H9 (cell line): Measurements from ENCODE around the gene ANKH. TPM values are rescaled to one million over a fixed set of nuclear protein-coding genes. Genes with fewer than 3 reads are reported as not detected.

ENCODE experiments used
- DNase-seq: peaks from one replicate; pipeline ENCODE4 v3.0.0-alpha.2; 2017
- H2AFZ ChIP-seq: one replicate; pipeline ENCODE4 v1.6.1; 2013; ENCODE audit warnings: mild to moderate bottlenecking, low read length, control low read depth, moderate library complexity
- H2AK5ac ChIP-seq: 2 replicates; pipeline ENCODE4 v1.6.1; 2013; ENCODE audit warnings: low read length, control low read depth, mixed read lengths; ENCODE audit not compliant: insufficient read length
- H2BK120ac ChIP-seq: one replicate; pipeline ENCODE4 v1.6.1; 2013; ENCODE audit warnings: low read depth, mild to moderate bottlenecking, low read length, control low read depth, inconsistent platforms; ENCODE audit not compliant: poor library complexity, severe bottlenecking
- H2BK12ac ChIP-seq: 2 replicates; pipeline ENCODE4 v1.6.1; 2013; ENCODE audit warnings: low read length, control low read depth, mixed read lengths, low read depth; ENCODE audit not compliant: insufficient read length
- H2BK15ac ChIP-seq: 2 replicates; pipeline ENCODE4 v1.6.1; 2013; ENCODE audit warnings: low read depth, low read length, control low read depth
- H2BK20ac ChIP-seq: one replicate; pipeline ENCODE4 v1.6.1; 2013; ENCODE audit warnings: low read depth, mild to moderate bottlenecking, low read length, control low read depth, inconsistent platforms; ENCODE audit not compliant: poor library complexity, severe bottlenecking
- H2BK5ac ChIP-seq: 2 replicates; pipeline ENCODE4 v1.6.1; 2013; ENCODE audit warnings: low read length, control low read depth, mixed read lengths; ENCODE audit not compliant: insufficient read length
- H3K14ac ChIP-seq: 2 replicates; pipeline ENCODE4 v1.6.1; 2013; ENCODE audit warnings: low read length, control low read depth; ENCODE audit not compliant: insufficient read depth
- H3K18ac ChIP-seq: 2 replicates; pipeline ENCODE4 v1.6.1; 2013; ENCODE audit warnings: low read depth, mild to moderate bottlenecking, mixed read lengths, low read length, control low read depth; ENCODE audit not compliant: insufficient read length
- H3K23ac ChIP-seq: 2 replicates; pipeline ENCODE4 v1.6.1; 2013; ENCODE audit warnings: low read length, control low read depth, mixed read lengths, low read depth; ENCODE audit not compliant: insufficient read length
- H3K23me2 ChIP-seq: 2 replicates; pipeline ENCODE4 v1.6.1; 2013; ENCODE audit warnings: low read depth, mild to moderate bottlenecking, mixed read lengths, low read length, control low read depth; ENCODE audit not compliant: insufficient read length, poor library complexity, severe bottlenecking
- H3K27ac ChIP-seq: 2 replicates; pipeline ENCODE4 v1.5.1; 2013; ENCODE audit warnings: low read length, control low read depth, mixed read lengths, low read depth; ENCODE audit not compliant: insufficient read length
- H3K27me3 ChIP-seq: 2 replicates; pipeline ENCODE4 v1.6.1; 2013; ENCODE audit warnings: low read length, control low read depth, inconsistent platforms; ENCODE audit not compliant: insufficient read depth
- H3K4ac ChIP-seq: 2 replicates; pipeline ENCODE4 v1.6.1; 2013; ENCODE audit warnings: low read depth, mild to moderate bottlenecking, control low read depth, inconsistent platforms, low read length, moderate library complexity
- H3K4me1 ChIP-seq: 2 replicates; pipeline ENCODE4 v1.6.1; 2013; ENCODE audit warnings: low read length, control low read depth, inconsistent platforms; ENCODE audit not compliant: insufficient read depth
- H3K4me2 ChIP-seq: 2 replicates; pipeline ENCODE4 v1.6.1; 2013; ENCODE audit warnings: low read length, control low read depth, mixed read lengths; ENCODE audit not compliant: insufficient read length, insufficient read depth
- H3K56ac ChIP-seq: 2 replicates; pipeline ENCODE4 v1.6.1; 2013; ENCODE audit warnings: low read depth, mild to moderate bottlenecking, mixed read lengths, low read length, control low read depth; ENCODE audit not compliant: insufficient read length
- H3K79me1 ChIP-seq: 2 replicates; pipeline ENCODE4 v1.6.1; 2013; ENCODE audit warnings: low read depth, mild to moderate bottlenecking, moderate library complexity, low read length, control low read depth, inconsistent platforms; ENCODE audit not compliant: insufficient read depth, poor library complexity, severe bottlenecking
- H3K79me2 ChIP-seq: 2 replicates; pipeline ENCODE4 v1.6.1; 2013; ENCODE audit warnings: low read length, control low read depth, inconsistent platforms; ENCODE audit not compliant: insufficient read depth
- H3K9ac ChIP-seq: 2 replicates; pipeline ENCODE4 v1.6.1; 2013; ENCODE audit warnings: low read length, control low read depth, mixed read lengths; ENCODE audit not compliant: insufficient read length; ENCODE audit errors: extremely low read depth
- H3K9me3 ChIP-seq: one replicate; pipeline ENCODE4 v1.6.1; 2013; ENCODE audit warnings: low read depth, low read length, inconsistent platforms; ENCODE audit not compliant: control insufficient read depth
- H3T11ph ChIP-seq: one replicate; pipeline ENCODE4 v1.6.1; 2013; ENCODE audit warnings: mild to moderate bottlenecking, low read length, control low read depth, inconsistent platforms
- H4K20me1 ChIP-seq: one replicate; pipeline ENCODE4 v1.6.1; 2013; ENCODE audit not compliant: control insufficient read depth, insufficient read length, insufficient read depth
- H4K5ac ChIP-seq: 2 replicates; pipeline ENCODE4 v1.6.1; 2013; ENCODE audit warnings: low read depth, mild to moderate bottlenecking, mixed read lengths, low read length, control low read depth; ENCODE audit not compliant: insufficient read length
- H4K8ac ChIP-seq: replicated peaks from 2 replicates; pipeline ENCODE4 v1.6.1; 2013; ENCODE audit warnings: low read length, control low read depth, mixed read lengths, low read depth; ENCODE audit not compliant: insufficient read length
- H4K91ac ChIP-seq: 2 replicates; pipeline ENCODE4 v1.6.1; 2013; ENCODE audit warnings: low read depth, mild to moderate bottlenecking, moderate library complexity, mixed read lengths, low read length, control low read depth; ENCODE audit not compliant: insufficient read length
- H3K27ac Mint-ChIP-seq, 3 experiments: 2 replicates in 2 of 3; 3 replicates in 1 of 3; pipeline ENCODE4 v1.8.0; 2020 to 2021; ENCODE audit warnings: mixed read lengths in 3 of 3, mild to moderate bottlenecking in 1 of 3, moderate library complexity in 1 of 3
- H3K27me3 Mint-ChIP-seq: 2 replicates; pipeline ENCODE4 v1.8.0; 2021; ENCODE audit warnings: low read depth, mild to moderate bottlenecking, moderate library complexity, mixed read lengths
- H3K36me3 Mint-ChIP-seq, 3 experiments: 2 replicates in 2 of 3; 3 replicates in 1 of 3; pipeline ENCODE4 v1.8.0; 2020 to 2021; ENCODE audit warnings: low read depth in 3 of 3, mixed read lengths in 3 of 3; ENCODE audit not compliant: insufficient read depth in 1 of 3
- H3K4me1 Mint-ChIP-seq, 2 experiments: 2 replicates each; pipeline ENCODE4 v1.8.0; 2020; ENCODE audit warnings: mixed read lengths in 2 of 2
- H3K4me3 Mint-ChIP-seq, 2 experiments: 2 replicates in 1 of 2; 3 replicates in 1 of 2; pipeline ENCODE4 v1.8.0; 2020 to 2021; ENCODE audit warnings: mild to moderate bottlenecking in 2 of 2, mixed read lengths in 2 of 2, moderate library complexity in 1 of 2
- H3K9me3 Mint-ChIP-seq, 2 experiments: 2 replicates in 1 of 2; 3 replicates in 1 of 2; pipeline ENCODE4 v1.8.0; 2020; ENCODE audit warnings: mild to moderate bottlenecking in 2 of 2, mixed read lengths in 2 of 2, moderate library complexity in 1 of 2
- WGBS: extraction: QIAGEN DNeasy Blood & Tissue Kit; methylation state at CpG from one replicate; pipeline ENCODE4 v1.1.7; 2013; ENCODE audit warnings: missing lambda C conversion rate, low lambda C conversion rate, mixed read lengths; ENCODE audit not compliant: insufficient read length; ENCODE audit errors: extremely low coverage; 5-methylcytosine and 5-hydroxymethylcytosine counted together
- total RNA-seq: library from RNA; stranded (reverse); gene quantifications from 2 replicates; pipeline ENCODE4 v1.2.1, GENCODE V29; 2021
- TF ChIP-seq, protein P1 (sequence below): fragments of 200-600 bp; sonication (generic); conservative IDR thresholded peaks from 3 replicates; pipeline ENCODE4 v1.8.0; 2021; ENCODE audit warnings: antibody characterized with exemption, mild to moderate bottlenecking

Gene ANKH
- total RNA-seq, 1 experiment from 2014 or later: 9.6 TPM

GRCh38 chr5:14679595-14679994, 192.0 kb downstream of the ANKH start:
- WGBS: no CpG with 5 or more reads among the region's 1 CpG
- peaks cover 8 to 14% of the 10 kb centered on the region in 2 experiments for H3K4me1 Mint-ChIP-seq
- H3K79me2 ChIP-seq: peaks cover 3% of the 10 kb centered on the region; the same call in 1 of the 2 replicates

More at GRCh38 chr5:14679595-14679994, 192.0 kb downstream of the ANKH start:
- Histone ChIP-seq H2BK120ac (no peak overlapping the region), H3K14ac (no peak overlapping the region), H3T11ph (no peak overlapping the region), H3K23me2 (no peaks in the 10 kb centered on the region), H2BK15ac (no peak overlapping the region), H3K4me1 (no peaks in the 10 kb centered on the region; the same call in 1 of the 2 replicates), H3K9ac (no peak overlapping the region), H4K8ac (no peak overlapping the region), H3K27me3 (no peaks in the 10 kb centered on the region), H3K4me2 (no peak overlapping the region), H2AK5ac (no peak overlapping the region), H3K56ac (no peak overlapping the region), H2AFZ (no peak overlapping the region), H4K20me1 (no peaks in the 10 kb centered on the region), H4K5ac (no peak overlapping the region), H3K9me3 (no peaks in the 10 kb centered on the region), H3K18ac (no peak overlapping the region), H4K91ac (no peak overlapping the region), H2BK20ac (no peak overlapping the region), H3K79me1 (no peaks in the 10 kb centered on the region), H2BK5ac (no peak overlapping the region), H3K23ac (no peak overlapping the region), H3K27ac (no peak overlapping the region), H3K4ac (no peak overlapping the region), H2BK12ac (no peak overlapping the region)
- DNase-seq: no peak
- TF ChIP-seq, protein P1, sequence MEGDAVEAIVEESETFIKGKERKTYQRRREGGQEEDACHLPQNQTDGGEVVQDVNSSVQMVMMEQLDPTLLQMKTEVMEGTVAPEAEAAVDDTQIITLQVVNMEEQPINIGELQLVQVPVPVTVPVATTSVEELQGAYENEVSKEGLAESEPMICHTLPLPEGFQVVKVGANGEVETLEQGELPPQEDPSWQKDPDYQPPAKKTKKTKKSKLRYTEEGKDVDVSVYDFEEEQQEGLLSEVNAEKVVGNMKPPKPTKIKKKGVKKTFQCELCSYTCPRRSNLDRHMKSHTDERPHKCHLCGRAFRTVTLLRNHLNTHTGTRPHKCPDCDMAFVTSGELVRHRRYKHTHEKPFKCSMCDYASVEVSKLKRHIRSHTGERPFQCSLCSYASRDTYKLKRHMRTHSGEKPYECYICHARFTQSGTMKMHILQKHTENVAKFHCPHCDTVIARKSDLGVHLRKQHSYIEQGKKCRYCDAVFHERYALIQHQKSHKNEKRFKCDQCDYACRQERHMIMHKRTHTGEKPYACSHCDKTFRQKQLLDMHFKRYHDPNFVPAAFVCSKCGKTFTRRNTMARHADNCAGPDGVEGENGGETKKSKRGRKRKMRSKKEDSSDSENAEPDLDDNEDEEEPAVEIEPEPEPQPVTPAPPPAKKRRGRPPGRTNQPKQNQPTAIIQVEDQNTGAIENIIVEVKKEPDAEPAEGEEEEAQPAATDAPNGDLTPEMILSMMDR: no peak
- peaks cover 11 to 37% (median 27%) of the 10 kb centered on the region in 3 experiments; a peak in 5 of 7 replicates for H3K36me3 Mint-ChIP-seq
- no peak overlapping the region for H3K27ac Mint-ChIP-seq
- H3K27me3 Mint-ChIP-seq: no peaks in the 10 kb centered on the region
- H3K9me3 Mint-ChIP-seq: no peaks in the 10 kb centered on the region
- H3K4me3 Mint-ChIP-seq: no peak overlapping the region
